PC-9 (cell line): ENCODE results near the gene ARHGDIA. TPM values are rescaled to one million over a fixed set of nuclear protein-coding genes. Genes with fewer than 3 reads are reported as not detected.
"Not testable (repeated sequence)": the region's sequence is repeated elsewhere in the genome, so short reads cannot be mapped to it uniquely, and the experiment has no call there.

ENCODE experiments used
- BruUV-seq: library from RNA; stranded (reverse); fragments of 400-500 nt; replicated peaks from 2 replicates; lab custom pipeline; 2021; lab: Mats Ljungman, UMichigan
- CTCF ChIA-PET: fragments of 300-600 bp; sonication (Branson Sonifier 250); formaldehyde crosslinking; loops from one replicate; lab custom pipeline; 2022; ENCODE audit warnings: antibody characterized with exemption; lab: Charles Lee
- POLR2A ChIA-PET: fragments of 300-600 bp; sonication (Branson Sonifier 250); formaldehyde crosslinking; loops from one replicate; lab custom pipeline; 2022; ENCODE audit warnings: antibody characterized with exemption; ENCODE audit not compliant: unreplicated experiment; lab: Charles Lee
- DNase-seq, 2 experiments: peaks; one replicate each; pipeline versions ENCODE4 v3.0.0 to v3.0.0-alpha.2; 2015 to 2022; ENCODE audit warnings: mixed read lengths in 1 of 2
- H2AFZ ChIP-seq: fragments of 200-600 bp; sonication (generic); 2 replicates; pipeline ENCODE4 v1.8.1; 2017; ENCODE audit warnings: antibody characterized with exemption
- H3F3A ChIP-seq: fragments of 200-600 bp; sonication (generic); 2 replicates; pipeline ENCODE4 v1.8.1; 2017; ENCODE audit warnings: antibody characterized with exemption, mild to moderate bottlenecking, low read depth; ENCODE audit not compliant: insufficient read depth
- H3K27ac ChIP-seq: fragments of 200-600 bp; sonication (generic); 2 replicates; pipeline ENCODE4 v1.6.1; 2016; ENCODE audit warnings: mixed run types
- H3K27me3 ChIP-seq: fragments of 200-600 bp; sonication (generic); 2 replicates; pipeline ENCODE4 v1.6.1; 2016; ENCODE audit warnings: low read depth, mixed run types; ENCODE audit not compliant: insufficient read depth
- H3K36me3 ChIP-seq: fragments of 200-600 bp; sonication (generic); 2 replicates; pipeline ENCODE4 v1.6.1; 2016; ENCODE audit warnings: low read depth, mixed run types
- H3K4me1 ChIP-seq: fragments of 200-600 bp; sonication (generic); replicated peaks from 2 replicates; pipeline ENCODE4 v1.6.1; 2016; ENCODE audit warnings: mixed run types; ENCODE audit not compliant: insufficient read depth
- H3K4me2 ChIP-seq: fragments of 200-600 bp; sonication (generic); 2 replicates; pipeline ENCODE4 v1.6.1; 2017; ENCODE audit warnings: mixed run types
- H3K4me3 ChIP-seq: fragments of 200-600 bp; sonication (generic); 2 replicates; pipeline ENCODE4 v1.6.1; 2016; ENCODE audit warnings: mixed run types
- H3K79me2 ChIP-seq: fragments of 200-600 bp; sonication (generic); 2 replicates; pipeline ENCODE4 v1.6.1; 2017; ENCODE audit warnings: low read depth, mixed run types
- H3K9me2 ChIP-seq: fragments of 200-600 bp; sonication (generic); 2 replicates; pipeline ENCODE4 v1.8.1; 2017; ENCODE audit warnings: mild to moderate bottlenecking; ENCODE audit not compliant: insufficient read depth
- H3K9me3 ChIP-seq: fragments of 200-600 bp; sonication (generic); 2 replicates; pipeline ENCODE4 v1.8.1; 2016; ENCODE audit warnings: low read depth; ENCODE audit not compliant: insufficient read depth
- H4K20me1 ChIP-seq: fragments of 200-600 bp; sonication (generic); 2 replicates; pipeline ENCODE4 v1.8.1; 2017; ENCODE audit not compliant: insufficient read depth
- EZH2 ChIP-seq: fragments of 200-600 bp; sonication (generic); IDR thresholded peaks from 2 replicates; pipeline ENCODE4 v1.8.0; 2017; ENCODE audit warnings: antibody characterized with exemption, low read depth
- intact Hi-C: fragments of 100-400 bp; cut with micrococcal nuclease; formaldehyde crosslinking; loops from one replicate; pipeline ENCODE4 v1.10.0; 2022; ENCODE audit not compliant: unreplicated experiment
- total RNA-seq: library from RNA; stranded (reverse); gene quantifications from 2 replicates; pipeline ENCODE4 v1.2.3, GENCODE V29; 2021
- TF ChIP-seq, protein P1 (sequence below): fragments of 200-600 bp; sonication (generic); conservative IDR thresholded peaks from 2 replicates; pipeline ENCODE4 v1.6.1; 2017; ENCODE audit warnings: mixed run types, antibody characterized with exemption, mild to moderate bottlenecking, moderate library complexity

The ARHGDIA gene
- total RNA-seq, 1 experiment from 2014 or later = 309 TPM

DNA sequence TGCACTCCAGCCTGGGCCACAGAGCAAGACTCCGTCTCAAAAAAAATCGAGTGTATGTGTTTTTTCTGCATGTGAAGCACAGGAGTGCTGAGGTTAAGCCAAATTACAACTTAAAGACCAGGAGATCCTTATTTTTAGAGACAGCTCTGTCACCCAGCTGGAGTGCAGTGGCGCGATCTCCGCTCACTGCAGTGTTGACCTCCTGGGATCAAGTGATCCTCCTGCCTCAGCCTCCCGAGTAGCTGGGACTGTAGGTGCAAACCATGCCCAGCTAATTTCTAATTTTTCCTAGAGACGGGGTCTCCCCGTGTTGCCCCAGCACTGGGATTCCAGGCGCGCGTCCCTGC, 28.8 kb downstream of the ARHGDIA start:
- Histone ChIP-seq H3K36me3 (no peaks in the 10 kb centered on the region), H3F3A (peaks cover 7% of the 10 kb centered on the region; the same call in 1 of the 2 replicates), H3K4me2 (no peak overlapping the region), H2AFZ (no peak overlapping the region), H3K4me1 (no peaks in the 10 kb centered on the region), H4K20me1 (no peaks in the 10 kb centered on the region), H3K9me3 (no peaks in the 10 kb centered on the region), H3K79me2 (no peaks in the 10 kb centered on the region), H3K4me3 (no peak overlapping the region), H3K9me2 (no peaks in the 10 kb centered on the region), H3K27ac (no peak overlapping the region), H3K27me3 (no peaks in the 10 kb centered on the region)
- CTCF ChIA-PET = no interaction called here
- TF ChIP-seq, protein P1, sequence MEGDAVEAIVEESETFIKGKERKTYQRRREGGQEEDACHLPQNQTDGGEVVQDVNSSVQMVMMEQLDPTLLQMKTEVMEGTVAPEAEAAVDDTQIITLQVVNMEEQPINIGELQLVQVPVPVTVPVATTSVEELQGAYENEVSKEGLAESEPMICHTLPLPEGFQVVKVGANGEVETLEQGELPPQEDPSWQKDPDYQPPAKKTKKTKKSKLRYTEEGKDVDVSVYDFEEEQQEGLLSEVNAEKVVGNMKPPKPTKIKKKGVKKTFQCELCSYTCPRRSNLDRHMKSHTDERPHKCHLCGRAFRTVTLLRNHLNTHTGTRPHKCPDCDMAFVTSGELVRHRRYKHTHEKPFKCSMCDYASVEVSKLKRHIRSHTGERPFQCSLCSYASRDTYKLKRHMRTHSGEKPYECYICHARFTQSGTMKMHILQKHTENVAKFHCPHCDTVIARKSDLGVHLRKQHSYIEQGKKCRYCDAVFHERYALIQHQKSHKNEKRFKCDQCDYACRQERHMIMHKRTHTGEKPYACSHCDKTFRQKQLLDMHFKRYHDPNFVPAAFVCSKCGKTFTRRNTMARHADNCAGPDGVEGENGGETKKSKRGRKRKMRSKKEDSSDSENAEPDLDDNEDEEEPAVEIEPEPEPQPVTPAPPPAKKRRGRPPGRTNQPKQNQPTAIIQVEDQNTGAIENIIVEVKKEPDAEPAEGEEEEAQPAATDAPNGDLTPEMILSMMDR = no peak
- TF ChIP-seq EZH2 = no peak
- no peak for DNase-seq
- no TSS peak for BruUV-seq
- intact Hi-C loops = no loop called here
- POLR2A ChIA-PET = no interaction called here

DNA sequence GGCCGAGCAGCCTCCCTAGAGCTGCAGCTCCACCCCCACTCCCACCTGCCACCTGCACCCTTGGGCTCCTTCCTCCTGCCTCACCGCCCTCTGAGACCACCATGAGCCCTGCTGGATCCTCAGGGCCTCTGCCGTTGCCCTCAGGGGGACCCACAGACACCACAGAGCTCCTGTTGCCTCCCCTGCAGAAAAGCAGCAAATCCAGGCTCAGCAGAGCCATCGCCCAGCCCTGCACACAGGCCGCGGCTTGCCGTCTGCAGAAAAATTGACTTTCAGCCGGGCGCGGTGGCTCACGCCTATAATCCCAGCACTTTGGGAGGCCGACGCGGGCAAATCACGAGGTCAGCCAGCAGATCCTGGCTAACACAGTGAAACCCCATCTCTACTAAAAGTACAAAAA, 29.3 kb downstream of the ARHGDIA start:
- no peak for DNase-seq
- no peaks in the 10 kb centered on the region for H4K20me1 ChIP-seq

DNA sequence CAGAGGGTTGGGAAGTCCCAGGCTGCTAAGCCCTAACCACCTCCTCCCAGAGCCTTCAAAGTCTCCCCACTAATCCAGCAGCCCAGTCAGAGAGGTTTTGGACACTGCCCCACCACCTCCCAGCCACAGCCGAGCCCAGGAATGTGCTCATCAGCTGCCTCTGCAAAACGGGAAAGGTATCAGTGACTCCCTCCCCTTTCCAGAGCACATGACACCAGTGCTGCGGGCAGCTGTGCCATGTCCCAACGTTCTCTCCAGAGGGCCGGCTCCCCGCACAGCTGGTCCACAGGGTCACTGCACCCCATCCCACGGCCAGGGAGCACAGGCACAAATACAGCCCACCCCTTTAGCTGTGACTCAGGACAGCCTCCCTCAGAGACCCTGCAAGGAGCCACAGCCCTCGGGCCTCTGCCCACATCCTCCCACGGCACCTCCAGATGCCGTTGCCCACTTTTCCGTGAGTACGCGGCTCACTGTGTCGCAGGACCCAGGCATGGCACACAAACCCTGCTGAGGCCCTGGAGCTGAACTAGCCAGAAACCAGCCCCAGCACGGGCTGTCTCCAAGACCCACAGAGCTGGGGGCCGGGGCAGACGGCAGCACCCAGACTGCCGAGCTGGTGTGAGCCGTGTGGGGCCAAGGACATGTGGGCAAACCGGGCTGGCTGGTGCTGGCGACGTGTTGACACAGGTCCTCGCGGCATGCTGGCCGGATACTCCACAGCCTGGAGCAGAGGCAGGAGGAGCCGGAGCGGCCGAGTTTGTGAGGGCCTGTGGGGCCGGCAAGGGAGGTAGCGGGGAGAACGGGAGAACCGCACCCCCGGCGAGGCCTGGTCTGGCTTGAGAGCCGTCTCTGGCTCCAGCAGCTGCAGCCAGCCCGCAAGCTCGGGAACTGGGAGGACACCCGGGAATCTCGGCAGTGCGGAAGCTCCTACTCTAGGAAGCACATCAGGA, 30.0 kb downstream of the ARHGDIA start:
- Histone ChIP-seq H3F3A (peaks cover 7% of the 10 kb centered on the region; the same call in 1 of the 2 replicates), H3K36me3 (no peaks in the 10 kb centered on the region), H3K4me2 (no peak overlapping the region), H3K4me3 (no peak overlapping the region), H3K79me2 (no peaks in the 10 kb centered on the region), H3K27me3 (no peaks in the 10 kb centered on the region), H4K20me1 (no peaks in the 10 kb centered on the region), H3K27ac (no peak overlapping the region), H2AFZ (no peak overlapping the region), H3K4me1 (no peaks in the 10 kb centered on the region), H3K9me3 (no peaks in the 10 kb centered on the region), H3K9me2 (no peaks in the 10 kb centered on the region)
- no TSS peak for BruUV-seq
- intact Hi-C loops = no loop called here
- TF ChIP-seq, protein P1 = no peak
- CTCF ChIA-PET = interaction anchor here (0.5 kb wide), 1 partner anchor 208 kb away, joined by 5 read pairs; no protein-coding TSS in a partner anchor
- no peak for DNase-seq
- POLR2A ChIA-PET = no interaction called here

More for the DNA sequence above, 29.3 kb downstream of the ARHGDIA start:
- Histone ChIP-seq H3K4me1 (no peaks in the 10 kb centered on the region), H2AFZ (no peak overlapping the region), H3K27ac (no peak overlapping the region), H3K4me2 (no peak overlapping the region), H3K9me2 (no peaks in the 10 kb centered on the region), H3K9me3 (no peaks in the 10 kb centered on the region), H3K79me2 (no peaks in the 10 kb centered on the region), H3K36me3 (no peaks in the 10 kb centered on the region), H3K27me3 (no peaks in the 10 kb centered on the region), H3K4me3 (no peak overlapping the region), H3F3A (peaks cover 7% of the 10 kb centered on the region; the same call in 1 of the 2 replicates)
- TF ChIP-seq EZH2 = no peak
- TF ChIP-seq, protein P1 = no peak
- ChIA-PET CTCF (interaction anchor here (0.5 kb wide), 1 partner anchor 209 kb away, joined by 5 read pairs; no protein-coding TSS in a partner anchor), POLR2A (no interaction called here)
- intact Hi-C loops = no loop called here
- no TSS peak for BruUV-seq

DNA sequence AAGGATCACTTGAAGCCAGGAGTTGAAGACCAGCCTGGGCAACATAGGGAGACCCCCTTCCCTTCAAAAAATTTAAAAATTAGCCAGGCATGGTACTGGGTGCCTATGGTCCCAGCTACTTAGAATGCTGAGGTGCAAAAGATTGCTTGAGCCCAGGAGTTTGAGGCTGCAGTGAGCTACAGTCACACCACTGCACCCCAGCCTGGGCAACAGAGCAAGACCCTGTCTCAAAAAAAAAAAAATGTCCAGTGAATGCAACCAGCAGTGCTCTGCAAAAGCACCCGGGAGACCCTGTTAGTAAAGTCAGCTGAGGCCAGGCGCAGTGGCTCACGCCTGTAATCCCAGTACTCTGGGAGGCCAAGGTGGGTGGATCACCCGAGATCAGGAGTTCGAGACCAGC, 31.1 kb downstream of the ARHGDIA start:
- CTCF ChIA-PET = interaction anchor here (0.6 kb wide), 1 partner anchor 76 kb away, joined by 3 read pairs; no protein-coding TSS in a partner anchor
- DNase-seq, H3F3A ChIP-seq, H2AFZ ChIP-seq, POLR2A ChIA-PET, BruUV-seq, H3K4me2 ChIP-seq, H3K9me3 ChIP-seq, H3K27me3 ChIP-seq, H3K4me1 ChIP-seq, H3K36me3 ChIP-seq, H3K4me3 ChIP-seq, H4K20me1 ChIP-seq, H3K9me2 ChIP-seq, H3K79me2 ChIP-seq, H3K27ac ChIP-seq, intact Hi-C loops: not testable (repeated sequence)
